Neural cell (in vitro differentiated cells): ENCODE results near the gene TNC. TPM values are rescaled to one million over a fixed set of nuclear protein-coding genes. Genes with fewer than 3 reads are reported as not detected.

ENCODE experiments used
- H2AFZ ChIP-seq: fragments of 200-600, 300-800 bp; sonication (generic), shearing (Covaris generic); 2 replicates; pipeline ENCODE4 v1.6.0; 2014; ENCODE audit warnings: low read depth, mild to moderate bottlenecking, antibody characterized with exemption, low read length, moderate library complexity
- H3F3A ChIP-seq: fragments of 200-600 bp; shearing (Covaris generic); 2 replicates; pipeline ENCODE4 v1.6.1; 2016; ENCODE audit warnings: mild to moderate bottlenecking, moderate library complexity, mixed read lengths, antibody characterized with exemption, low read length; ENCODE audit not compliant: insufficient read depth, poor library complexity, severe bottlenecking
- H3K27ac ChIP-seq: fragments of 200-600, 300-800 bp; sonication (generic), shearing (Covaris generic); 2 replicates; pipeline ENCODE4 v1.5.1; 2014; ENCODE audit warnings: mild to moderate bottlenecking, low read length, moderate library complexity
- H3K27me3 ChIP-seq: fragments of 300-800, 200-600 bp; sonication (generic), shearing (Covaris generic); 2 replicates; pipeline ENCODE4 v1.6.0; 2014; ENCODE audit warnings: mild to moderate bottlenecking, low read depth, low read length, moderate library complexity; ENCODE audit not compliant: insufficient read depth
- H3K36me3 ChIP-seq: fragments of 300-800, 200-600 bp; sonication (generic), shearing (Covaris generic); 2 replicates; pipeline ENCODE4 v1.5.1; 2014; ENCODE audit warnings: mild to moderate bottlenecking, antibody characterized with exemption, low read length, moderate library complexity; ENCODE audit not compliant: insufficient read depth
- H3K4me2 ChIP-seq: fragments of 300-800, 200-600 bp; sonication (generic), shearing (Covaris generic); 2 replicates; pipeline ENCODE4 v1.6.0; 2014; ENCODE audit warnings: mild to moderate bottlenecking, low read length
- H3K4me3 ChIP-seq: fragments of 300-800, 200-600 bp; sonication (generic), shearing (Covaris generic); 2 replicates; pipeline ENCODE4 v1.5.1; 2014; ENCODE audit warnings: mild to moderate bottlenecking, low read length, moderate library complexity
- H3K79me2 ChIP-seq: fragments of 200-600 bp; shearing (Covaris generic); replicated peaks from 2 replicates; pipeline ENCODE4 v1.6.0; 2014; ENCODE audit warnings: mild to moderate bottlenecking, low read length, moderate library complexity; ENCODE audit not compliant: insufficient read depth
- H3K9ac ChIP-seq: fragments of 300-800, 200-600 bp; sonication (generic), shearing (Covaris generic); 2 replicates; pipeline ENCODE4 v1.6.1; 2016; ENCODE audit warnings: mild to moderate bottlenecking, low read length, mixed read lengths
- H3K9me2 ChIP-seq: fragments of 200-600 bp; shearing (Covaris generic); 2 replicates; pipeline ENCODE4 v1.6.1; 2016; ENCODE audit warnings: mild to moderate bottlenecking, low read length, mixed read lengths; ENCODE audit not compliant: insufficient read depth
- H3K9me3 ChIP-seq: fragments of 200-600, 300-800 bp; sonication (generic), shearing (Covaris generic); 2 replicates; pipeline ENCODE4 v1.6.1; 2016; ENCODE audit warnings: mild to moderate bottlenecking, mixed run types, low read length, moderate library complexity, mixed read lengths
- H4K20me1 ChIP-seq: fragments of 200-600 bp; shearing (Covaris generic); 2 replicates; pipeline ENCODE4 v1.6.1; 2016; ENCODE audit warnings: mild to moderate bottlenecking, mixed run types; ENCODE audit not compliant: insufficient read depth
- EP300 ChIP-seq: fragments of 450-650 bp; conservative IDR thresholded peaks from 2 replicates; pipeline ENCODE4 v1.6.1; 2014; ENCODE audit warnings: antibody characterized with exemption, mild to moderate bottlenecking, moderate library complexity; ENCODE audit not compliant: poor library complexity, severe bottlenecking
- EZH2 ChIP-seq: fragments of 200-600, 300-800 bp; shearing (Covaris generic), sonication (generic); IDR thresholded peaks from 2 replicates; pipeline ENCODE4 v1.6.1; 2014; ENCODE audit warnings: antibody characterized with exemption, low read length, borderline replicate concordance, mild to moderate bottlenecking; ENCODE audit not compliant: insufficient read depth, poor library complexity, severe bottlenecking
- MXI1 ChIP-seq: fragments of 450-650 bp; conservative IDR thresholded peaks from 2 replicates; pipeline ENCODE4 v1.6.1; 2014; ENCODE audit warnings: antibody characterized with exemption, mild to moderate bottlenecking; ENCODE audit not compliant: poor library complexity, severe bottlenecking
- POLR2AphosphoS5 ChIP-seq: IDR thresholded peaks from 2 replicates; pipeline ENCODE4 v1.6.1; 2012
- RAD21 ChIP-seq: fragments of 450-650 bp; conservative IDR thresholded peaks from 2 replicates; pipeline ENCODE4 v1.6.1; 2014; ENCODE audit warnings: antibody characterized with exemption, mild to moderate bottlenecking, moderate library complexity
- SMC3 ChIP-seq: fragments of 450-650 bp; conservative IDR thresholded peaks from 2 replicates; pipeline ENCODE4 v1.6.1; 2014; ENCODE audit warnings: antibody characterized with exemption, mild to moderate bottlenecking, moderate library complexity; ENCODE audit not compliant: poor library complexity
- TAF1 ChIP-seq: IDR thresholded peaks from 2 replicates; pipeline ENCODE4 v1.6.1; 2012; ENCODE audit warnings: low read depth
- polyA plus RNA-seq: library from polyadenylated mRNA; depleted of rRNA; stranded (reverse); fragments of >200 nt; gene quantifications from 2 replicates; pipeline ENCODE4 v1.2.3, GENCODE V29; 2014
- TF ChIP-seq, protein P1 (sequence below): IDR thresholded peaks from 2 replicates; pipeline ENCODE4 v1.6.1; 2012; ENCODE audit warnings: borderline replicate concordance
- TF ChIP-seq, protein P2 (sequence below): fragments of 450-650 bp; IDR thresholded peaks from 2 replicates; pipeline ENCODE4 v1.5.1; 2014; ENCODE audit warnings: antibody characterized with exemption, mild to moderate bottlenecking, moderate library complexity; ENCODE audit not compliant: poor library complexity, severe bottlenecking

TNC gene
- polyA plus RNA-seq, 1 donor from 2014 or later: 2.1 TPM

DNA sequence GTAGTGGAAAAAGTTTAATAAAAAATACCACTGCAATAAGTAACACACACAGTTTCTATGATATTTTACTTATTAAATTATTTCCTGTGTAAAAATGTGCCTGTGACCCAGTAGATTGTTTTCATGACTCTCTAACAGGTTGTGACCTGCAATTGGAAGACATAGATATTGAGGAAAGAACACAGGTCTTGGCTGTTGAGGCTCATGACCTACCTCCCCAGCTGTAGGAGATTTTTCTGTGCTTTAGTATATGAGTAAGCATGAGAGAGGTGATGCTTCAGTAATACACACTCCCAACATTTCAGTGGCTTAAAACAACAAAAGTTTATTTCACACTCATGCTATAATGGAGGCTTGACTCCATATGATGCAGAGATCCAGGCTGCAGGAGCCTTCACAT, 47.3 kb upstream of the TNC start:
- no peak overlapping the region for H3K4me2 ChIP-seq
- no peak overlapping the region for H2AFZ ChIP-seq
- no peaks in the 10 kb centered on the region for H3K9me2 ChIP-seq
- H3K27ac ChIP-seq: no peak overlapping the region
- no peak overlapping the region for H3K4me3 ChIP-seq
- H3K9me3 ChIP-seq: no peaks in the 10 kb centered on the region
- TF ChIP-seq TAF1: no peak
- no peak for TF ChIP-seq MXI1
- TF ChIP-seq SMC3: no peak
- TF ChIP-seq RAD21: no peak
- no peak for TF ChIP-seq POLR2AphosphoS5
- TF ChIP-seq, protein P1, sequence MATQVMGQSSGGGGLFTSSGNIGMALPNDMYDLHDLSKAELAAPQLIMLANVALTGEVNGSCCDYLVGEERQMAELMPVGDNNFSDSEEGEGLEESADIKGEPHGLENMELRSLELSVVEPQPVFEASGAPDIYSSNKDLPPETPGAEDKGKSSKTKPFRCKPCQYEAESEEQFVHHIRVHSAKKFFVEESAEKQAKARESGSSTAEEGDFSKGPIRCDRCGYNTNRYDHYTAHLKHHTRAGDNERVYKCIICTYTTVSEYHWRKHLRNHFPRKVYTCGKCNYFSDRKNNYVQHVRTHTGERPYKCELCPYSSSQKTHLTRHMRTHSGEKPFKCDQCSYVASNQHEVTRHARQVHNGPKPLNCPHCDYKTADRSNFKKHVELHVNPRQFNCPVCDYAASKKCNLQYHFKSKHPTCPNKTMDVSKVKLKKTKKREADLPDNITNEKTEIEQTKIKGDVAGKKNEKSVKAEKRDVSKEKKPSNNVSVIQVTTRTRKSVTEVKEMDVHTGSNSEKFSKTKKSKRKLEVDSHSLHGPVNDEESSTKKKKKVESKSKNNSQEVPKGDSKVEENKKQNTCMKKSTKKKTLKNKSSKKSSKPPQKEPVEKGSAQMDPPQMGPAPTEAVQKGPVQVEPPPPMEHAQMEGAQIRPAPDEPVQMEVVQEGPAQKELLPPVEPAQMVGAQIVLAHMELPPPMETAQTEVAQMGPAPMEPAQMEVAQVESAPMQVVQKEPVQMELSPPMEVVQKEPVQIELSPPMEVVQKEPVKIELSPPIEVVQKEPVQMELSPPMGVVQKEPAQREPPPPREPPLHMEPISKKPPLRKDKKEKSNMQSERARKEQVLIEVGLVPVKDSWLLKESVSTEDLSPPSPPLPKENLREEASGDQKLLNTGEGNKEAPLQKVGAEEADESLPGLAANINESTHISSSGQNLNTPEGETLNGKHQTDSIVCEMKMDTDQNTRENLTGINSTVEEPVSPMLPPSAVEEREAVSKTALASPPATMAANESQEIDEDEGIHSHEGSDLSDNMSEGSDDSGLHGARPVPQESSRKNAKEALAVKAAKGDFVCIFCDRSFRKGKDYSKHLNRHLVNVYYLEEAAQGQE: no peak
- TF ChIP-seq EZH2: no peak
- TF ChIP-seq, protein P2, sequence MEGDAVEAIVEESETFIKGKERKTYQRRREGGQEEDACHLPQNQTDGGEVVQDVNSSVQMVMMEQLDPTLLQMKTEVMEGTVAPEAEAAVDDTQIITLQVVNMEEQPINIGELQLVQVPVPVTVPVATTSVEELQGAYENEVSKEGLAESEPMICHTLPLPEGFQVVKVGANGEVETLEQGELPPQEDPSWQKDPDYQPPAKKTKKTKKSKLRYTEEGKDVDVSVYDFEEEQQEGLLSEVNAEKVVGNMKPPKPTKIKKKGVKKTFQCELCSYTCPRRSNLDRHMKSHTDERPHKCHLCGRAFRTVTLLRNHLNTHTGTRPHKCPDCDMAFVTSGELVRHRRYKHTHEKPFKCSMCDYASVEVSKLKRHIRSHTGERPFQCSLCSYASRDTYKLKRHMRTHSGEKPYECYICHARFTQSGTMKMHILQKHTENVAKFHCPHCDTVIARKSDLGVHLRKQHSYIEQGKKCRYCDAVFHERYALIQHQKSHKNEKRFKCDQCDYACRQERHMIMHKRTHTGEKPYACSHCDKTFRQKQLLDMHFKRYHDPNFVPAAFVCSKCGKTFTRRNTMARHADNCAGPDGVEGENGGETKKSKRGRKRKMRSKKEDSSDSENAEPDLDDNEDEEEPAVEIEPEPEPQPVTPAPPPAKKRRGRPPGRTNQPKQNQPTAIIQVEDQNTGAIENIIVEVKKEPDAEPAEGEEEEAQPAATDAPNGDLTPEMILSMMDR: no peak
- TF ChIP-seq EP300: no peak
- no peak overlapping the region for H3K9ac ChIP-seq
- no peaks in the 10 kb centered on the region for H3K27me3 ChIP-seq
- H4K20me1 ChIP-seq: no peaks in the 10 kb centered on the region
- H3F3A ChIP-seq: no peaks in the 10 kb centered on the region
- H3K79me2 ChIP-seq: no peaks in the 10 kb centered on the region
- H3K36me3 ChIP-seq: no peaks in the 10 kb centered on the region

DNA sequence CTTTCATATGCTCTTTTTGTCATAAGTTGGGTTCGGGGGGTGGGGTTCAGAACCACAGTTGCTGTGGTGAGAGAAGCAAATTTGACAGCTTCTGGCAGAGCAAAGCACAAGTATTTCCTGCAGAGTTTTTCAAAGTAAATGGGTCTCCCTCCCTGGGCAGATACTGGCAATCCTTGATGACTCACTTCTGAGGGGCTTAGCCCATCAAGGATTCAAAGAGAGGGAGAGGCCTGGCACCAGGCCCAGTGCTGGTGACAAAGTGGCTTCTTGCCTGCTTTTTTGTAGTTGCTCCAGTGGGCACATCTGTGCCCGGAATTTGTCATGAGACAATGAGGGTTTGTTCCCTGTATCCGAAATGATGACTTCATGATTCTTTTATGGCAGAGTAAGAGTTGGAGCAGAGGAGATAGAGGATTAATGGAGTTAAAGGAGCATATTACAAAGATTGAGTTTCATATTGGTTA, 46.6 kb upstream of the TNC start:
- no peak overlapping the region for H3K4me2 ChIP-seq
- no peaks in the 10 kb centered on the region for H4K20me1 ChIP-seq
- no peak overlapping the region for H3K27ac ChIP-seq
- H3K79me2 ChIP-seq: no peaks in the 10 kb centered on the region
- no peaks in the 10 kb centered on the region for H3K9me3 ChIP-seq
- no peak overlapping the region for H3K4me3 ChIP-seq
- TF ChIP-seq MXI1: no peak
- no peak for TF ChIP-seq RAD21
- TF ChIP-seq, protein P2: no peak
- no peak for TF ChIP-seq SMC3
- no peak for TF ChIP-seq TAF1
- TF ChIP-seq POLR2AphosphoS5: no peak
- no peak for TF ChIP-seq EP300
- TF ChIP-seq, protein P1: no peak
- no peak for TF ChIP-seq EZH2
- H2AFZ ChIP-seq: no peak overlapping the region
- H3K27me3 ChIP-seq: no peaks in the 10 kb centered on the region
- no peaks in the 10 kb centered on the region for H3K9me2 ChIP-seq
- H3K36me3 ChIP-seq: no peaks in the 10 kb centered on the region
- H3K9ac ChIP-seq: no peak overlapping the region
- no peaks in the 10 kb centered on the region for H3F3A ChIP-seq
